GM12865 (cell line): ENCODE data around the gene SIPA1L2.

ENCODE experiments used
- DNase-seq: peaks from one replicate; pipeline ENCODE4 v3.0.0; 2010; ENCODE audit warnings: low read depth
- H3K4me3 ChIP-seq: 2 replicates; pipeline ENCODE4 v1.5.1; 2011; ENCODE audit warnings: mild to moderate bottlenecking, low read depth, low read length, control low read depth
- CTCF ChIP-seq: IDR thresholded peaks from 2 replicates; pipeline ENCODE4 v1.5.1; 2011; ENCODE audit warnings: low read length, control low read depth, low read depth, inconsistent platforms; ENCODE audit not compliant: insufficient read depth; ENCODE audit errors: missing control alignments

SIPA1L2 gene

GRCh38 chr1:232673256-232673655, 43.3 kb upstream of the SIPA1L2 start:
- no peak for DNase-seq
- TF ChIP-seq CTCF, result no peak
- H3K4me3 ChIP-seq, result no peak overlapping the region

GRCh38 chr1:232669981-232670747, 40.2 kb upstream of the SIPA1L2 start:
- DNase-seq, result no peak
- TF ChIP-seq CTCF, result no peak
- no peak overlapping the region for H3K4me3 ChIP-seq

- no peak for TF ChIP-seq CTCF
- DNase-seq, result no peak
- H3K4me3 ChIP-seq, result no peak overlapping the region
Observed at GRCh38 chr1:232667778-232668165, 37.8 kb upstream of the SIPA1L2 start.

- DNase-seq, result no peak
- H3K4me3 ChIP-seq, result no peak overlapping the region
- TF ChIP-seq CTCF, result no peak
Observed at GRCh38 chr1:232667094-232667777, 37.3 kb upstream of the SIPA1L2 start.

- H3K4me3 ChIP-seq, result no peak overlapping the region
- TF ChIP-seq CTCF, result no peak
- DNase-seq, result no peak
Observed at GRCh38 chr1:232664844-232665777, 35.2 kb upstream of the SIPA1L2 start.

- no peak for DNase-seq
- TF ChIP-seq CTCF, result no peak
- no peak overlapping the region for H3K4me3 ChIP-seq
Observed at GRCh38 chr1:232662910-232663309, 33.0 kb upstream of the SIPA1L2 start.
